Bronchial epithelial cell (primary cell): ENCODE data around the gene GNS. TPM values are rescaled to one million over a fixed set of nuclear protein-coding genes. Genes with fewer than 3 reads are reported as not detected.

ENCODE experiments used
- DNase-seq: peaks from one replicate; pipeline ENCODE4 v3.0.0-alpha.2; 2010; ENCODE audit warnings: low read depth
- FAIRE-seq: peaks from 2 replicates; lab custom pipeline; 2011; peaks lifted over from hg19 to GRCh38; lab: Jason Lieb, UNC
- H3K27me3 ChIP-seq: 2 replicates; pipeline ENCODE4 v1.5.1; 2011; ENCODE audit warnings: low read length; ENCODE audit not compliant: control insufficient read depth, insufficient read depth
- H3K36me3 ChIP-seq: 2 replicates; pipeline ENCODE4 v1.5.1; 2011; ENCODE audit warnings: low read length; ENCODE audit not compliant: control insufficient read depth, insufficient read depth
- H3K4me3 ChIP-seq: 2 replicates; pipeline ENCODE4 v1.5.1; 2011; ENCODE audit warnings: mild to moderate bottlenecking, low read depth, low read length, control low read depth
- CTCF ChIP-seq: IDR thresholded peaks from 2 replicates; pipeline ENCODE4 v1.5.1; 2011; ENCODE audit warnings: mild to moderate bottlenecking, moderate library complexity, low read length, control low read depth, inconsistent platforms; ENCODE audit not compliant: insufficient read depth, severe bottlenecking
- total RNA-seq: library from RNA; depleted of rRNA; stranded (reverse); fragments of >200 nt; gene quantifications from 2 replicates; pipeline ENCODE4 v1.2.1, GENCODE V29; 2014

GNS gene
- total RNA-seq, 1 donor from 2014 or later, result 99.0 TPM

GRCh38 chr12:64718649-64719048 is 40.6 kb downstream of the GNS start:
- DNase-seq, result no peak
- no peak for FAIRE-seq
- Histone ChIP-seq H3K36me3 (peaks cover 8% of the 10 kb centered on the region), H3K27me3 (no peaks in the 10 kb centered on the region), H3K4me3 (no peak overlapping the region)
- TF ChIP-seq CTCF, result no peak

- no peak for TF ChIP-seq CTCF
- FAIRE-seq, result no peak
- H3K27me3 ChIP-seq, result no peaks in the 10 kb centered on the region
- H3K36me3 ChIP-seq, result peaks cover 7% of the 10 kb centered on the region
- no peak for DNase-seq
- H3K4me3 ChIP-seq, result no peak overlapping the region
Observed at GRCh38 chr12:64716839-64717455, 42.3 kb downstream of the GNS start.

- Histone ChIP-seq H3K36me3 (peaks cover 5% of the 10 kb centered on the region), H3K4me3 (no peak overlapping the region), H3K27me3 (no peaks in the 10 kb centered on the region)
- DNase-seq, result no peak
- FAIRE-seq, result no peak
- no peak for TF ChIP-seq CTCF
Observed at GRCh38 chr12:64716371-64716770, 42.8 kb downstream of the GNS start.

GRCh38 chr12:64714551-64714968 is 44.6 kb downstream of the GNS start:
- FAIRE-seq (no peak), DNase-seq (no peak)
- TF ChIP-seq CTCF, result no peak
- Histone ChIP-seq H3K4me3 (no peak overlapping the region), H3K27me3 (no peaks in the 10 kb centered on the region), H3K36me3 (peaks cover 2% of the 10 kb centered on the region)

GRCh38 chr12:64713376-64713775 is 45.8 kb downstream of the GNS start:
- no peak for TF ChIP-seq CTCF
- no peaks in the 10 kb centered on the region for H3K27me3 ChIP-seq
- peaks cover 2% of the 10 kb centered on the region for H3K36me3 ChIP-seq
- FAIRE-seq (no peak), DNase-seq (no peak)
- no peak overlapping the region for H3K4me3 ChIP-seq

GRCh38 chr12:64709429-64709828 is 49.8 kb downstream of the GNS start:
- H3K4me3 ChIP-seq, result no peak overlapping the region
- no peak for FAIRE-seq
- no peak for TF ChIP-seq CTCF
- no peaks in the 10 kb centered on the region for H3K36me3 ChIP-seq
- DNase-seq, result no peak
- no peaks in the 10 kb centered on the region for H3K27me3 ChIP-seq
